Measurements from ENCODE around the gene TMBIM6.

DNA sequence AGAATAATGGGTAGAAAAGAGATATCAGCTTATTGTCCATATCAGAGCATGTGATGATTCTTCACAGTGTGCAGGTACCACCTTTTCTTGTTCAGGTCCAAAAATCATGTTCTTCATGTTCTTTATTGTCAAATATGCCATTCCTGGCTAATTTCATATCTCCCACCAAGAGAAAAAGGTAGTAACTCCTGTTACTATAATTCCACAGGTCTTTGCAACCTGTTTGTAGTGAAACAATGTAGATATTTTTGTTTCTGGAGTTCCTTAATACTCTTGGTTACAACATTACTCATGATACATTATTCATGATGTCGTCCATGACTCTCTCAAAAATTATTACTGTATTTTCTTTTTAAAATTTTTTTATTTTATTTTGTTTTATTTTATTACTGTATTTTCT is 11.3 kb upstream of the TMBIM6 start:
- TF ChIP-seq, protein P1, sequence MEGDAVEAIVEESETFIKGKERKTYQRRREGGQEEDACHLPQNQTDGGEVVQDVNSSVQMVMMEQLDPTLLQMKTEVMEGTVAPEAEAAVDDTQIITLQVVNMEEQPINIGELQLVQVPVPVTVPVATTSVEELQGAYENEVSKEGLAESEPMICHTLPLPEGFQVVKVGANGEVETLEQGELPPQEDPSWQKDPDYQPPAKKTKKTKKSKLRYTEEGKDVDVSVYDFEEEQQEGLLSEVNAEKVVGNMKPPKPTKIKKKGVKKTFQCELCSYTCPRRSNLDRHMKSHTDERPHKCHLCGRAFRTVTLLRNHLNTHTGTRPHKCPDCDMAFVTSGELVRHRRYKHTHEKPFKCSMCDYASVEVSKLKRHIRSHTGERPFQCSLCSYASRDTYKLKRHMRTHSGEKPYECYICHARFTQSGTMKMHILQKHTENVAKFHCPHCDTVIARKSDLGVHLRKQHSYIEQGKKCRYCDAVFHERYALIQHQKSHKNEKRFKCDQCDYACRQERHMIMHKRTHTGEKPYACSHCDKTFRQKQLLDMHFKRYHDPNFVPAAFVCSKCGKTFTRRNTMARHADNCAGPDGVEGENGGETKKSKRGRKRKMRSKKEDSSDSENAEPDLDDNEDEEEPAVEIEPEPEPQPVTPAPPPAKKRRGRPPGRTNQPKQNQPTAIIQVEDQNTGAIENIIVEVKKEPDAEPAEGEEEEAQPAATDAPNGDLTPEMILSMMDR (tag by site-specific recombination; IDR thresholded peaks at IDR 0.05), result no peak
- TF ChIP-seq ZBTB26 (tag by site-specific recombination; optimal IDR thresholded peaks at IDR 0.05), result no peak
- TF ChIP-seq, protein P2, sequence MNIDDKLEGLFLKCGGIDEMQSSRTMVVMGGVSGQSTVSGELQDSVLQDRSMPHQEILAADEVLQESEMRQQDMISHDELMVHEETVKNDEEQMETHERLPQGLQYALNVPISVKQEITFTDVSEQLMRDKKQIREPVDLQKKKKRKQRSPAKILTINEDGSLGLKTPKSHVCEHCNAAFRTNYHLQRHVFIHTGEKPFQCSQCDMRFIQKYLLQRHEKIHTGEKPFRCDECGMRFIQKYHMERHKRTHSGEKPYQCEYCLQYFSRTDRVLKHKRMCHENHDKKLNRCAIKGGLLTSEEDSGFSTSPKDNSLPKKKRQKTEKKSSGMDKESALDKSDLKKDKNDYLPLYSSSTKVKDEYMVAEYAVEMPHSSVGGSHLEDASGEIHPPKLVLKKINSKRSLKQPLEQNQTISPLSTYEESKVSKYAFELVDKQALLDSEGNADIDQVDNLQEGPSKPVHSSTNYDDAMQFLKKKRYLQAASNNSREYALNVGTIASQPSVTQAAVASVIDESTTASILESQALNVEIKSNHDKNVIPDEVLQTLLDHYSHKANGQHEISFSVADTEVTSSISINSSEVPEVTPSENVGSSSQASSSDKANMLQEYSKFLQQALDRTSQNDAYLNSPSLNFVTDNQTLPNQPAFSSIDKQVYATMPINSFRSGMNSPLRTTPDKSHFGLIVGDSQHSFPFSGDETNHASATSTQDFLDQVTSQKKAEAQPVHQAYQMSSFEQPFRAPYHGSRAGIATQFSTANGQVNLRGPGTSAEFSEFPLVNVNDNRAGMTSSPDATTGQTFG (tag by site-specific recombination; IDR thresholded peaks at IDR 0.05; ENCODE audit: borderline replicate concordance), result no peak
- TF ChIP-seq ZNF423 (tag by site-specific recombination; IDR thresholded peaks at IDR 0.05), result no peak
- no peak for TF ChIP-seq ZNF23 (tag by site-specific recombination; IDR thresholded peaks at IDR 0.05; ENCODE audit: borderline replicate concordance)
- TF ChIP-seq ZNF561 (tag by site-specific recombination; IDR thresholded peaks at IDR 0.05; ENCODE audit: borderline replicate concordance), result no peak
- TF ChIP-seq ZNF274 (IDR thresholded peaks at IDR 0.05; ENCODE audit: low read length), result no peak
- no peak for TF ChIP-seq ZNF274 (tag by site-specific recombination; IDR thresholded peaks at IDR 0.05; ENCODE audit: borderline replicate concordance)
- TF ChIP-seq, protein P3, sequence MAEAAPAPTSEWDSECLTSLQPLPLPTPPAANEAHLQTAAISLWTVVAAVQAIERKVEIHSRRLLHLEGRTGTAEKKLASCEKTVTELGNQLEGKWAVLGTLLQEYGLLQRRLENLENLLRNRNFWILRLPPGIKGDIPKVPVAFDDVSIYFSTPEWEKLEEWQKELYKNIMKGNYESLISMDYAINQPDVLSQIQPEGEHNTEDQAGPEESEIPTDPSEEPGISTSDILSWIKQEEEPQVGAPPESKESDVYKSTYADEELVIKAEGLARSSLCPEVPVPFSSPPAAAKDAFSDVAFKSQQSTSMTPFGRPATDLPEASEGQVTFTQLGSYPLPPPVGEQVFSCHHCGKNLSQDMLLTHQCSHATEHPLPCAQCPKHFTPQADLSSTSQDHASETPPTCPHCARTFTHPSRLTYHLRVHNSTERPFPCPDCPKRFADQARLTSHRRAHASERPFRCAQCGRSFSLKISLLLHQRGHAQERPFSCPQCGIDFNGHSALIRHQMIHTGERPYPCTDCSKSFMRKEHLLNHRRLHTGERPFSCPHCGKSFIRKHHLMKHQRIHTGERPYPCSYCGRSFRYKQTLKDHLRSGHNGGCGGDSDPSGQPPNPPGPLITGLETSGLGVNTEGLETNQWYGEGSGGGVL (tag by site-specific recombination; IDR thresholded peaks at IDR 0.05), result no peak
- TF ChIP-seq REPIN1 (tag by site-specific recombination; IDR thresholded peaks at IDR 0.05; ENCODE audit: low read depth), result no peak
